H1 (cell line): Measurements from ENCODE around the gene NEK9. TPM values are rescaled to one million over a fixed set of nuclear protein-coding genes. Genes with fewer than 3 reads are reported as not detected.

Experiments
- CTCF ChIA-PET: fragments of 300-600 bp; sonication (Branson Sonifier 250); formaldehyde crosslinking; loops from one replicate; lab custom pipeline; 2021; ENCODE audit not compliant: partially characterized antibody; lab: Charles Lee
- POLR2A ChIA-PET: fragments of 300-600 bp; sonication (Branson Sonifier 250); formaldehyde crosslinking; loops from one replicate; lab custom pipeline; 2021; ENCODE audit warnings: inconsistent platforms; ENCODE audit not compliant: partially characterized antibody; lab: Charles Lee
- DNase-seq, 2 experiments: peaks; one replicate each; pipeline versions ENCODE4 v3.0.0 to v3.0.0-alpha.2; 2010 to 2022; ENCODE audit warnings: low spot score in 2 of 2, low read depth in 1 of 2, mixed read lengths in 1 of 2
- FAIRE-seq: peaks from 2 replicates; lab custom pipeline; 2011; peaks lifted over from hg19 to GRCh38; lab: Jason Lieb, UNC
- H2AFZ ChIP-seq: 2 replicates; pipeline ENCODE4 v1.8.1; 2012; ENCODE audit warnings: low read length, inconsistent platforms
- H2AK5ac ChIP-seq: 2 replicates; pipeline ENCODE4 v1.6.1; 2013; ENCODE audit warnings: low read depth, low read length
- H2BK120ac ChIP-seq: replicated peaks from 2 replicates; pipeline ENCODE3; 2013; ENCODE audit warnings: low read depth, low read length, inconsistent platforms
- H2BK12ac ChIP-seq: 2 replicates; pipeline ENCODE4 v1.6.1; 2013; ENCODE audit warnings: low read depth, low read length
- H2BK15ac ChIP-seq: 2 replicates; pipeline ENCODE4 v1.6.1; 2013; ENCODE audit warnings: low read length
- H2BK20ac ChIP-seq: 2 replicates; pipeline ENCODE4 v1.6.1; 2013; ENCODE audit warnings: low read length
- H2BK5ac ChIP-seq: 2 replicates; pipeline ENCODE4 v1.6.1; 2013; ENCODE audit warnings: low read depth, low read length
- H3K14ac ChIP-seq: 2 replicates; pipeline ENCODE4 v1.6.1; 2013; ENCODE audit warnings: inconsistent platforms; ENCODE audit not compliant: insufficient read length
- H3K18ac ChIP-seq: 2 replicates; pipeline ENCODE4 v1.6.1; 2013; ENCODE audit warnings: low read length; ENCODE audit errors: extremely low read depth
- H3K23ac ChIP-seq: 2 replicates; pipeline ENCODE4 v1.6.1; 2013; ENCODE audit warnings: inconsistent platforms; ENCODE audit not compliant: insufficient read length
- H3K23me2 ChIP-seq: 2 replicates; pipeline ENCODE4 v1.6.1; 2013; ENCODE audit warnings: low read depth, low read length
- H3K27ac ChIP-seq: 2 replicates; pipeline ENCODE4 v1.6.1; 2011; ENCODE audit warnings: low read depth, low read length, inconsistent platforms
- H3K27me3 ChIP-seq, 4 experiments: replicated peaks in 1 of 4; 1 replicate in 1 of 4; 2 replicates in 3 of 4; pipeline versions ENCODE4 v1.6.1 to v1.8.1; 2011 to 2013; ENCODE audit warnings: low read length in 3 of 4, mild to moderate bottlenecking in 3 of 4, inconsistent platforms in 2 of 4, mixed read lengths in 2 of 4, moderate library complexity in 1 of 4; ENCODE audit not compliant: control insufficient read depth in 3 of 4, insufficient read depth in 3 of 4; ENCODE audit errors: extremely low read depth in 1 of 4
- H3K36me3 ChIP-seq, 4 experiments: 2 replicates each; pipeline versions ENCODE4 v1.6.1 to v1.8.1; 2011 to 2013; ENCODE audit warnings: mild to moderate bottlenecking in 4 of 4, low read length in 3 of 4, moderate library complexity in 2 of 4, control low read depth in 1 of 4, inconsistent platforms in 1 of 4; ENCODE audit not compliant: insufficient read depth in 4 of 4, control insufficient read depth in 2 of 4
- H3K4ac ChIP-seq: replicated peaks from 2 replicates; pipeline ENCODE3; 2013; ENCODE audit warnings: low read length, low read depth, mixed read lengths, inconsistent platforms; ENCODE audit not compliant: insufficient read length
- H3K4me1 ChIP-seq, 4 experiments: replicated peaks in 1 of 4; 1 replicate in 1 of 4; 2 replicates in 3 of 4; pipeline versions ENCODE4 v1.6.1 to v1.8.1; 2011 to 2013; ENCODE audit warnings: low read length in 3 of 4, inconsistent platforms in 2 of 4, mixed read lengths in 1 of 4; ENCODE audit not compliant: insufficient read depth in 4 of 4, control insufficient read depth in 3 of 4
- H3K4me2 ChIP-seq, 2 experiments: 2 replicates each; pipeline versions ENCODE4 v1.6.1 to v1.8.1; 2011 to 2013; ENCODE audit warnings: low read depth in 2 of 2, low read length in 2 of 2, control low read depth in 1 of 2, inconsistent platforms in 1 of 2, mild to moderate bottlenecking in 1 of 2; ENCODE audit not compliant: insufficient read depth in 1 of 2
- H3K4me3 ChIP-seq, 4 experiments: fragments of 200-600, 300-600 bp in 1 of 4; sonication (generic), shearing (Covaris generic), sonication (Bioruptor Twin) in 1 of 4; 2 replicates each; pipeline versions ENCODE4 v1.5.1 to v1.8.1; 2011 to 2016; ENCODE audit warnings: low read length in 4 of 4, low read depth in 3 of 4, control low read depth in 2 of 4, inconsistent platforms in 2 of 4, mild to moderate bottlenecking in 2 of 4, mixed read lengths in 1 of 4, moderate library complexity in 1 of 4; ENCODE audit not compliant: insufficient read depth in 2 of 4; ENCODE audit errors: extremely low read depth in 1 of 4
- H3K56ac ChIP-seq: replicated peaks from 2 replicates; pipeline ENCODE3; 2013; ENCODE audit warnings: low read depth, mild to moderate bottlenecking, mixed read lengths, low read length, inconsistent platforms; ENCODE audit not compliant: insufficient read length
- H3K79me1 ChIP-seq: 2 replicates; pipeline ENCODE4 v1.6.1; 2013; ENCODE audit warnings: low read depth, low read length, control low read depth
- H3K79me2 ChIP-seq, 2 experiments: 2 replicates each; pipeline versions ENCODE4 v1.6.1 to v1.8.1; 2012 to 2013; ENCODE audit warnings: low read length in 2 of 2, mild to moderate bottlenecking in 2 of 2, inconsistent platforms in 1 of 2; ENCODE audit not compliant: insufficient read depth in 2 of 2, control insufficient read depth in 1 of 2
- H3K9ac ChIP-seq, 4 experiments: replicated peaks in 1 of 4; 1 replicate in 1 of 4; 2 replicates in 3 of 4; pipeline versions ENCODE4 v1.6.1 to v1.8.1; 2011 to 2013; ENCODE audit warnings: low read depth in 3 of 4, low read length in 3 of 4, control low read depth in 2 of 4, mild to moderate bottlenecking in 2 of 4, moderate library complexity in 2 of 4, inconsistent platforms in 1 of 4; ENCODE audit errors: extremely low read depth in 1 of 4
- H3K9me3 ChIP-seq, 2 experiments: 2 replicates each; pipeline versions ENCODE4 v1.6.1 to v1.8.1; 2012 to 2013; ENCODE audit warnings: mild to moderate bottlenecking in 2 of 2, moderate library complexity in 2 of 2, control low read depth in 1 of 2, inconsistent platforms in 1 of 2, low read depth in 1 of 2, low read length in 1 of 2, mixed read lengths in 1 of 2; ENCODE audit not compliant: insufficient read depth in 2 of 2
- H4K20me1 ChIP-seq, 2 experiments: replicated peaks in 1 of 2; 2 replicates each; pipeline versions ENCODE3 to v1.8.1; 2011 to 2013; ENCODE audit warnings: inconsistent platforms in 2 of 2, low read length in 2 of 2, mild to moderate bottlenecking in 1 of 2; ENCODE audit not compliant: insufficient read depth in 2 of 2, control insufficient read depth in 1 of 2
- H4K5ac ChIP-seq: 2 replicates; pipeline ENCODE4 v1.6.1; 2013; ENCODE audit warnings: low read length, low read depth, mixed read lengths, inconsistent platforms; ENCODE audit not compliant: insufficient read length
- H4K8ac ChIP-seq: 2 replicates; pipeline ENCODE4 v1.8.0; 2013; ENCODE audit warnings: mild to moderate bottlenecking, moderate library complexity, low read length, inconsistent platforms; ENCODE audit not compliant: insufficient read depth; ENCODE audit errors: extremely low read depth
- H4K91ac ChIP-seq: replicated peaks from 2 replicates; pipeline ENCODE3; 2013; ENCODE audit warnings: low read length, mixed read lengths, inconsistent platforms; ENCODE audit not compliant: insufficient read length
- CHD1 ChIP-seq: IDR thresholded peaks from 2 replicates; pipeline ENCODE4 v1.6.1; 2012; ENCODE audit warnings: low read depth, low read length, improper control_type of control experiment
- EGR1 ChIP-seq: IDR thresholded peaks from 2 replicates; pipeline ENCODE4 v1.6.1; 2011; ENCODE audit warnings: low read depth, low read length, borderline replicate concordance
- FOSL1 ChIP-seq: IDR thresholded peaks from 2 replicates; pipeline ENCODE4 v1.6.1; 2011; ENCODE audit warnings: mild to moderate bottlenecking, low read depth, low read length, moderate library complexity; ENCODE audit not compliant: insufficient read depth
- NRF1 ChIP-seq: IDR thresholded peaks from 2 replicates; pipeline ENCODE4 v1.6.1; 2011; ENCODE audit warnings: mild to moderate bottlenecking, low read depth, low read length, improper control_type of control experiment
- POU5F1 ChIP-seq: IDR thresholded peaks from 2 replicates; pipeline ENCODE4 v1.6.1; 2011; ENCODE audit warnings: low read depth, mild to moderate bottlenecking, low read length, moderate library complexity
- RNF2 ChIP-seq: fragments of 200-900, 300-1000 bp; sonication (generic); IDR thresholded peaks from 2 replicates; pipeline ENCODE4 v1.7.1; 2016; ENCODE audit warnings: borderline replicate concordance, low read depth, mild to moderate bottlenecking, antibody characterized with exemption, low read length; ENCODE audit not compliant: poor library complexity, severe bottlenecking; ENCODE audit errors: missing control alignments
- RXRA ChIP-seq: IDR thresholded peaks from 2 replicates; pipeline ENCODE4 v1.6.1; 2011; ENCODE audit warnings: low read depth, mild to moderate bottlenecking, low read length, moderate library complexity; ENCODE audit not compliant: insufficient read depth
- SP4 ChIP-seq: IDR thresholded peaks from 2 replicates; pipeline ENCODE4 v1.6.1; 2012; ENCODE audit warnings: low read length, inconsistent platforms
- SUZ12 ChIP-seq: fragments of 200-600 bp; sonication (generic); IDR thresholded peaks from 2 replicates; pipeline ENCODE4 v1.6.1; 2012; ENCODE audit warnings: mild to moderate bottlenecking, inconsistent platforms, low read length, moderate library complexity, mixed read lengths
- USF2 ChIP-seq: IDR thresholded peaks from 2 replicates; pipeline ENCODE4 v1.6.1; 2011; ENCODE audit warnings: low read length, improper control_type of control experiment
- WGBS, 2 experiments: shearing (Covaris generic) in 1 of 2; methylation state at CpG; one replicate each; pipeline versions ENCODE4 v1.1.6 to v1.1.7; 2013 to 2015; ENCODE audit warnings: low lambda C conversion rate in 2 of 2, mixed read lengths in 2 of 2, inconsistent platforms in 1 of 2, low coverage in 1 of 2, missing lambda C conversion rate in 1 of 2; ENCODE audit not compliant: insufficient replicate concordance in 2 of 2, insufficient coverage in 1 of 2, insufficient read length in 1 of 2; ENCODE audit errors: extremely low coverage in 1 of 2, missing lambda C conversion rate in 1 of 2; 5-methylcytosine and 5-hydroxymethylcytosine counted together
- polyA plus RNA-seq, 7 experiments: library from polyadenylated mRNA; depleted of rRNA in 3 of 7; stranded (reverse) in 5 of 7; unstranded in 2 of 7; fragments of >200 nt in 5 of 7; fragments of 200-250 nt in 2 of 7; gene quantifications; 1 replicate in 5 of 7; 2 replicates in 1 of 7; 4 replicates in 1 of 7; pipeline versions ENCODE4 v1.2.1 to v1.2.3, GENCODE V29; 2011 to 2013; ENCODE audit warnings: missing spikeins in 2 of 7, mixed read lengths in 2 of 7
- total RNA-seq: library from RNA; stranded (reverse); fragmentation: NEBNext Ultra II Directional; extraction: Animal tissue kit (Norgen Biotek cat#: 25700); gene quantifications from 2 replicates; pipeline ENCODE4 v1.2.1, GENCODE V29; 2021

NEK9 gene
- total and polyA plus RNA-seq, 2 of the 8 experiments (the other 6 are each of a cell fraction or from before 2014, with no cell fraction given): 16.0 to 43.6 TPM

- no peak overlapping the region for H3K4me3 ChIP-seq
- peaks cover 6% of the 10 kb centered on the region; the same call in 1 of the 2 replicates for H3K79me1 ChIP-seq
- H2BK20ac ChIP-seq: no peak overlapping the region
- no peak overlapping the region for H2BK12ac ChIP-seq
- H2BK15ac ChIP-seq: no peak overlapping the region
- H4K8ac ChIP-seq: no peak overlapping the region; the same call in 1 of the 2 replicates
- H3K27ac ChIP-seq: no peak overlapping the region
- no peak overlapping the region for H3K14ac ChIP-seq
- H2BK120ac ChIP-seq: no peak overlapping the region
- no peaks in the 10 kb centered on the region for H3K23me2 ChIP-seq
- no peak overlapping the region for H4K91ac ChIP-seq
- H2AK5ac ChIP-seq: no peak overlapping the region
- H3K9ac ChIP-seq: no peak overlapping the region; a peak in 1 of 7 replicates
- no peak overlapping the region for H2BK5ac ChIP-seq
- H3K4ac ChIP-seq: no peak overlapping the region
- H4K5ac ChIP-seq: no peak overlapping the region
- POLR2A ChIA-PET: interaction anchor here (1.0 to 1.1 kb wide), 3 partner anchors 33 to 120 kb away, joined by 3 to 4 read pairs (median 3); partner anchors contain the start of genes FOS and NEK9
- DNase-seq: no peak
- 91% methylated on average over 6 of the region's 6 CpGs; no CpG with 5 or more reads in 1 of the 2 experiments for WGBS, 2 experiments
- no peaks in the 10 kb centered on the region; a peak in 1 of 8 replicates for H3K36me3 ChIP-seq
- peaks cover 2 to 6% of the 10 kb centered on the region in 2 experiments for H4K20me1 ChIP-seq
- CTCF ChIA-PET: interaction anchor here (1.7 to 2.0 kb wide), 2 partner anchors 15 to 27 kb away, joined by 3 to 9 read pairs; no protein-coding TSS in a partner anchor
- no peak overlapping the region for H2AFZ ChIP-seq
- no peaks in the 10 kb centered on the region for H3K9me3 ChIP-seq
- no peak for FAIRE-seq
- H3K56ac ChIP-seq: no peak overlapping the region
- H3K23ac ChIP-seq: no peak overlapping the region
- no peak overlapping the region for H3K4me2 ChIP-seq
- peaks cover 7 to 75% of the 10 kb centered on the region in 2 experiments; a peak in 3 of 4 replicates for H3K79me2 ChIP-seq
- peaks cover 0 to 3% (median 0%) of the 10 kb centered on the region in 4 experiments; a peak in 1 of 7 replicates for H3K4me1 ChIP-seq
- no peaks in the 10 kb centered on the region for H3K27me3 ChIP-seq
- H3K18ac ChIP-seq: no peak overlapping the region
- TF ChIP-seq EGR1 (no peak), SP4 (no peak), USF2 (no peak), RNF2 (no peak), RXRA (no peak), FOSL1 (no peak), POU5F1 (no peak), CHD1 (no peak), SUZ12 (no peak), NRF1 (no peak)
Observed at GRCh38 chr14:75158843-75159614, 32.2 kb upstream of the NEK9 start.
